GM23338 (cell line): ENCODE results near the gene RER1. TPM values are rescaled to one million over a fixed set of nuclear protein-coding genes. Genes with fewer than 3 reads are reported as not detected.

Experiments
- ATAC-seq: fragments of 200-7000 bp; cut with Tn5 transposase; 3 replicates; pipeline ENCODE4 v1.9.1; 2020
- DNase-seq: peaks from one replicate; pipeline ENCODE4 v3.0.0-alpha.2; 2015; ENCODE audit warnings: low spot score
- H2AFZ ChIP-seq: fragments of 200-600 bp; sonication (generic); 2 replicates; pipeline ENCODE4 v1.8.0; 2016; ENCODE audit warnings: antibody characterized with exemption, mild to moderate bottlenecking, moderate library complexity
- H3F3A ChIP-seq: fragments of 200-600 bp; sonication (generic); replicated peaks from 2 replicates; pipeline ENCODE4 v1.8.0; 2017; ENCODE audit warnings: antibody characterized with exemption, mixed run types, low read depth
- H3K27ac ChIP-seq: fragments of 200-600 bp; sonication (generic); 2 replicates; pipeline ENCODE4 v1.6.1; 2016; ENCODE audit warnings: low read depth
- H3K27me3 ChIP-seq: fragments of 200-600 bp; sonication (generic); 2 replicates; pipeline ENCODE4 v1.8.0; 2016; ENCODE audit warnings: mild to moderate bottlenecking, mixed run types, moderate library complexity; ENCODE audit not compliant: insufficient read depth
- H3K36me3 ChIP-seq: fragments of 200-600 bp; sonication (generic); 2 replicates; pipeline ENCODE4 v1.8.0; 2016; ENCODE audit warnings: mild to moderate bottlenecking; ENCODE audit not compliant: insufficient read depth
- H3K4me1 ChIP-seq: fragments of 200-600 bp; sonication (generic); 2 replicates; pipeline ENCODE4 v1.8.0; 2016; ENCODE audit warnings: mild to moderate bottlenecking, moderate library complexity; ENCODE audit not compliant: insufficient read depth
- H3K4me2 ChIP-seq: fragments of 200-600 bp; sonication (generic); 2 replicates; pipeline ENCODE4 v1.7.1; 2017; ENCODE audit warnings: mixed run types
- H3K4me3 ChIP-seq: fragments of 200-600 bp; sonication (generic); 2 replicates; pipeline ENCODE4 v1.6.1; 2016; ENCODE audit warnings: mixed run types
- H3K79me2 ChIP-seq: fragments of 200-600 bp; sonication (generic); replicated peaks from 2 replicates; pipeline ENCODE4 v1.8.0; 2017; ENCODE audit warnings: mild to moderate bottlenecking; ENCODE audit not compliant: insufficient read depth
- H3K9me2 ChIP-seq: fragments of 200-600 bp; sonication (generic); 2 replicates; pipeline ENCODE4 v1.8.0; 2017; ENCODE audit not compliant: insufficient read depth
- H4K20me1 ChIP-seq: fragments of 200-600 bp; sonication (generic); replicated peaks from 2 replicates; pipeline ENCODE4 v1.8.0; 2017; ENCODE audit warnings: mild to moderate bottlenecking; ENCODE audit not compliant: insufficient read depth
- H3K27ac Mint-ChIP-seq: 2 replicates; pipeline ENCODE4 v1.8.0; 2020; ENCODE audit warnings: inconsistent platforms, mild to moderate bottlenecking, moderate library complexity, mixed read lengths
- H3K27me3 Mint-ChIP-seq: 3 replicates; pipeline ENCODE4 v1.8.0; 2022; ENCODE audit warnings: low read depth, mild to moderate bottlenecking, moderate library complexity, mixed read lengths, inconsistent platforms; ENCODE audit not compliant: insufficient read depth, poor library complexity
- H3K36me3 Mint-ChIP-seq: 3 replicates; pipeline ENCODE4 v1.8.0; 2021; ENCODE audit warnings: low read depth, mild to moderate bottlenecking, inconsistent platforms, moderate library complexity, mixed read lengths
- H3K4me1 Mint-ChIP-seq: 3 replicates; pipeline ENCODE4 v1.8.0; 2020; ENCODE audit warnings: mild to moderate bottlenecking, inconsistent platforms, mixed read lengths
- H3K4me3 Mint-ChIP-seq: 3 replicates; pipeline ENCODE4 v1.8.0; 2021; ENCODE audit warnings: moderate library complexity, mild to moderate bottlenecking, inconsistent platforms, mixed read lengths
- H3K9me3 Mint-ChIP-seq: 3 replicates; pipeline ENCODE4 v1.8.0; 2020; ENCODE audit warnings: moderate library complexity, mild to moderate bottlenecking, inconsistent platforms, mixed read lengths
- CREB1 ChIP-seq: fragments of 250-450 bp; sonication (Bioruptor Pico); IDR thresholded peaks from 2 replicates; pipeline ENCODE4 v1.5.0; 2020; ENCODE audit warnings: low read depth, mild to moderate bottlenecking, moderate library complexity
- CTCF ChIP-seq, 2 experiments: fragments of 200-600 bp in 1 of 2; sonication (generic) in 1 of 2; conservative IDR thresholded peaks; 2 replicates each; pipeline versions ENCODE4 v1.5.1 to v1.6.1; 2016 to 2017; ENCODE audit warnings: antibody characterized with exemption in 2 of 2, low read depth in 2 of 2, mild to moderate bottlenecking in 2 of 2, moderate library complexity in 1 of 2
- ETS1 ChIP-seq: IDR thresholded peaks from 2 replicates; pipeline ENCODE4 v1.6.1; 2016; ENCODE audit warnings: antibody characterized with exemption
- EZH2phosphoT487 ChIP-seq: fragments of 200-600 bp; sonication (generic); IDR thresholded peaks from one replicate; pipeline ENCODE4 v1.8.1; 2018; ENCODE audit warnings: antibody characterized with exemption; ENCODE audit not compliant: unreplicated experiment
- polyA plus RNA-seq: library from polyadenylated mRNA; unstranded; fragments of >200 nt; fragmentation: Nextera tagmentation; extraction: Ambion mirVana; gene quantifications from 2 replicates; pipeline ENCODE4 v1.2.1, GENCODE V29; 2016
- total RNA-seq: library from RNA; depleted of rRNA; stranded (reverse); fragments of >200 nt; shearing (Covaris generic); gene quantifications from 2 replicates; pipeline ENCODE4 v1.2.3, GENCODE V29; 2014

Gene RER1
- total and polyA plus RNA-seq, 2 experiments from 2014 or later = 58.4 to 99.5 TPM

GRCh38 chr1:2373551-2374251, 17.9 kb upstream of the RER1 start:
- Histone ChIP-seq H3K79me2 (no peaks in the 10 kb centered on the region), H3K27me3 (no peaks in the 10 kb centered on the region), H3K4me2 (no peak overlapping the region), H4K20me1 (no peaks in the 10 kb centered on the region), H3K9me2 (no peaks in the 10 kb centered on the region), H3K27ac (no peak overlapping the region), H3F3A (no peaks in the 10 kb centered on the region), H3K4me1 (no peaks in the 10 kb centered on the region), H3K4me3 (no peak overlapping the region), H3K36me3 (no peaks in the 10 kb centered on the region), H2AFZ (no peak overlapping the region)
- H3K4me3 Mint-ChIP-seq = no peak overlapping the region
- H3K9me3 Mint-ChIP-seq = no peaks in the 10 kb centered on the region
- TF ChIP-seq CTCF (conservative IDR thresholded peaks at IDR 0.05; ENCODE audit: low read depth in 2 of 2) (peak in 1 of 2 experiments; percentile 28; a peak in 1 of 4 replicates), CREB1 (CRISPR knock-in tag) (no peak)
- H3K27ac Mint-ChIP-seq = 0 out of 2 replicates have a peak overlapping the region, but pooled peaks have one; percentile 48
- ATAC-seq = no peak
- no peak for DNase-seq
- H3K36me3 Mint-ChIP-seq = peaks cover 6% of the 10 kb centered on the region; the same call in 2 of the 3 replicates
- H3K4me1 Mint-ChIP-seq = no peaks in the 10 kb centered on the region
- peaks cover 2% of the 10 kb centered on the region for H3K27me3 Mint-ChIP-seq

- ATAC-seq (no peak), DNase-seq (no peak)
- H3K4me3 ChIP-seq = no peak overlapping the region
- H3K4me1 Mint-ChIP-seq = no peaks in the 10 kb centered on the region
- H3K27ac ChIP-seq = no peak overlapping the region
- H3K9me3 Mint-ChIP-seq = no peaks in the 10 kb centered on the region
- H2AFZ ChIP-seq = no peak overlapping the region
- no peaks in the 10 kb centered on the region for H3K36me3 ChIP-seq
- H3K4me3 Mint-ChIP-seq = no peak overlapping the region
- H4K20me1 ChIP-seq = no peaks in the 10 kb centered on the region
- no peak overlapping the region for H3K27ac Mint-ChIP-seq
- peaks cover 6% of the 10 kb centered on the region; the same call in 2 of the 3 replicates for H3K36me3 Mint-ChIP-seq
- H3K79me2 ChIP-seq = no peaks in the 10 kb centered on the region
- no peak for TF ChIP-seq ETS1
- TF ChIP-seq EZH2phosphoT487 = no peak
- no peaks in the 10 kb centered on the region for H3K27me3 ChIP-seq
- H3K4me2 ChIP-seq = no peak overlapping the region
- H3K9me2 ChIP-seq = no peaks in the 10 kb centered on the region
- no peaks in the 10 kb centered on the region for H3K4me1 ChIP-seq
- peaks cover 4% of the 10 kb centered on the region for H3K27me3 Mint-ChIP-seq
- H3F3A ChIP-seq = no peaks in the 10 kb centered on the region
Measured at GRCh38 chr1:2374252-2375155, 17.1 kb upstream of the RER1 start.
